ENCODE measurements around the gene SHD.
"Not testable (repeated sequence)": the region's sequence is repeated elsewhere in the genome, so short reads cannot be mapped to it uniquely, and the experiment has no call there.

GRCh38 chr19:4245938-4246337, 33.1 kb upstream of the SHD start:
- not testable (repeated sequence) for TF ChIP-seq CTCF (IDR thresholded peaks at IDR 0.05; ENCODE audit: insufficient read depth, low read length); REST (IDR thresholded peaks at IDR 0.05; ENCODE audit: insufficient replicate concordance, low read depth); POLR2AphosphoS5 (IDR thresholded peaks at IDR 0.05; ENCODE audit: low read depth); GABPA (IDR thresholded peaks at IDR 0.05; ENCODE audit: low read depth)

Measured in HL-60 (cell line).